GM11168 (cell line): ENCODE measurements around the gene EFHD2.
"Not testable (repeated sequence)": the region's sequence is repeated elsewhere in the genome, so short reads cannot be mapped to it uniquely, and the experiment has no call there.

Experiments used
- in situ Hi-C: fragments of 300-500 bp; cut with MboI; formaldehyde crosslinking; loops from one replicate; pipeline ENCODE4 v1.12.0; 2022; ENCODE audit warnings: low sequenced_read_pairs; ENCODE audit not compliant: unreplicated experiment

Gene EFHD2

GRCh38 chr1:15463926-15464322 is 54.2 kb downstream of the EFHD2 start:
- in situ Hi-C loops, result not testable (repeated sequence)

GRCh38 chr1:15465674-15466073 is 56.0 kb downstream of the EFHD2 start:
- in situ Hi-C loops, result no loop called here

- in situ Hi-C loops, result not testable (repeated sequence)
Measured at GRCh38 chr1:15466955-15467625, 57.4 kb downstream of the EFHD2 start.

- in situ Hi-C loops, result no loop called here
Measured at GRCh38 chr1:15468145-15468544, 58.5 kb downstream of the EFHD2 start.

GRCh38 chr1:15469361-15469760 is 59.7 kb downstream of the EFHD2 start:
- in situ Hi-C loops, result no loop called here

GRCh38 chr1:15469821-15470448 is 60.2 kb downstream of the EFHD2 start:
- in situ Hi-C loops, result not testable (repeated sequence)

GRCh38 chr1:15471067-15471466 is 61.4 kb downstream of the EFHD2 start:
- in situ Hi-C loops, result not testable (repeated sequence)

- in situ Hi-C loops, result not testable (repeated sequence)
Measured at GRCh38 chr1:15471723-15472122, 62.0 kb downstream of the EFHD2 start.

- in situ Hi-C loops, result no loop called here
Measured at GRCh38 chr1:15472587-15472986, 62.9 kb downstream of the EFHD2 start.

- in situ Hi-C loops, result no loop called here
Measured at GRCh38 chr1:15475752-15476314, 66.1 kb downstream of the EFHD2 start, which contains the start of gene CELA2B. TSS of gene CELA2B (plus strand) at chr1:15476104. CDS start at chr1:15476126, 22 bp downstream.

- in situ Hi-C loops, result no loop called here
Measured at GRCh38 chr1:15476927-15477326, 67.2 kb downstream of the EFHD2 start.

GRCh38 chr1:15477646-15478212 is 68.0 kb downstream of the EFHD2 start:
- in situ Hi-C loops, result no loop called here
